ENCODE measurements around the gene PHPT1. TPM values are rescaled to one million over a fixed set of nuclear protein-coding genes. Genes with fewer than 3 reads are reported as not detected.
A peak's percentile ranks its signal among the peaks of the same experiment; 100 is the strongest.

Gene PHPT1
- total and polyA plus RNA-seq, 2 of the 13 experiments (the other 11 are each of a cell fraction or from before 2014, with no cell fraction given) = 189 to 192 TPM

GRCh38 chr9:136849038-136849959 lies at the start of gene PHPT1 (continued):
- TF ChIP-seq POLR2AphosphoS5 (IDR thresholded peaks at IDR 0.05; ENCODE audit: low read depth, low read length) (peak; percentile 70), SOX5 (CRISPR knock-in tag; IDR thresholded peaks at IDR 0.05; ENCODE audit: borderline replicate concordance) (no peak; the same call in 1 of the 2 replicates), ZNF678 (CRISPR knock-in tag; IDR thresholded peaks at IDR 0.05) (no peak), ZNF598 (CRISPR knock-in tag; IDR thresholded peaks at IDR 0.05; ENCODE audit: borderline replicate concordance) (no peak), MBNL3 (CRISPR knock-in tag; conservative IDR thresholded peaks at IDR 0.05) (no peak), SETDB1 (CRISPR knock-in tag; IDR thresholded peaks at IDR 0.05; ENCODE audit: borderline replicate concordance) (no peak), ZNF251 (CRISPR knock-in tag; IDR thresholded peaks at IDR 0.05) (no peak), RFX5 (IDR thresholded peaks at IDR 0.05; ENCODE audit: low read depth, low read length) (peak; percentile 51; the same call in 1 of the 2 replicates), KDM3A (CRISPR knock-in tag; IDR thresholded peaks at IDR 0.05; ENCODE audit: low read depth) (no peak), ZNF512B (CRISPR knock-in tag; IDR thresholded peaks at IDR 0.05; ENCODE audit: borderline replicate concordance) (no peak), YY1 (IDR thresholded peaks at IDR 0.05; ENCODE audit: insufficient read depth, insufficient replicate concordance, low read depth, low read length) (peak; percentile 88), RBM22 (optimal IDR thresholded peaks at IDR 0.05; ENCODE audit: low read length) (peak; percentile 76), KLF6 (CRISPR knock-in tag; IDR thresholded peaks at IDR 0.05) (no peak), ZMAT5 (CRISPR knock-in tag; IDR thresholded peaks at IDR 0.05; ENCODE audit: borderline replicate concordance, low read depth) (no peak), RXRA (CRISPR knock-in tag; IDR thresholded peaks at IDR 0.05) (peak; percentile 48; the same call in 1 of the 2 replicates), ASH2L (IDR thresholded peaks at IDR 0.05; ENCODE audit: insufficient read length, low read depth, low read length) (peak; percentile 72), TEAD3 (CRISPR knock-in tag; optimal IDR thresholded peaks at IDR 0.05; ENCODE audit: borderline replicate concordance) (peak; percentile 43)
- TF ChIP-seq, protein P1, sequence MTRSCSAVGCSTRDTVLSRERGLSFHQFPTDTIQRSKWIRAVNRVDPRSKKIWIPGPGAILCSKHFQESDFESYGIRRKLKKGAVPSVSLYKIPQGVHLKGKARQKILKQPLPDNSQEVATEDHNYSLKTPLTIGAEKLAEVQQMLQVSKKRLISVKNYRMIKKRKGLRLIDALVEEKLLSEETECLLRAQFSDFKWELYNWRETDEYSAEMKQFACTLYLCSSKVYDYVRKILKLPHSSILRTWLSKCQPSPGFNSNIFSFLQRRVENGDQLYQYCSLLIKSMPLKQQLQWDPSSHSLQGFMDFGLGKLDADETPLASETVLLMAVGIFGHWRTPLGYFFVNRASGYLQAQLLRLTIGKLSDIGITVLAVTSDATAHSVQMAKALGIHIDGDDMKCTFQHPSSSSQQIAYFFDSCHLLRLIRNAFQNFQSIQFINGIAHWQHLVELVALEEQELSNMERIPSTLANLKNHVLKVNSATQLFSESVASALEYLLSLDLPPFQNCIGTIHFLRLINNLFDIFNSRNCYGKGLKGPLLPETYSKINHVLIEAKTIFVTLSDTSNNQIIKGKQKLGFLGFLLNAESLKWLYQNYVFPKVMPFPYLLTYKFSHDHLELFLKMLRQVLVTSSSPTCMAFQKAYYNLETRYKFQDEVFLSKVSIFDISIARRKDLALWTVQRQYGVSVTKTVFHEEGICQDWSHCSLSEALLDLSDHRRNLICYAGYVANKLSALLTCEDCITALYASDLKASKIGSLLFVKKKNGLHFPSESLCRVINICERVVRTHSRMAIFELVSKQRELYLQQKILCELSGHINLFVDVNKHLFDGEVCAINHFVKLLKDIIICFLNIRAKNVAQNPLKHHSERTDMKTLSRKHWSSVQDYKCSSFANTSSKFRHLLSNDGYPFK (CRISPR knock-in tag; IDR thresholded peaks at IDR 0.05; ENCODE audit: borderline replicate concordance) = peak; percentile 66; the same call in 1 of the 2 replicates
- TF ChIP-seq, protein P2, sequence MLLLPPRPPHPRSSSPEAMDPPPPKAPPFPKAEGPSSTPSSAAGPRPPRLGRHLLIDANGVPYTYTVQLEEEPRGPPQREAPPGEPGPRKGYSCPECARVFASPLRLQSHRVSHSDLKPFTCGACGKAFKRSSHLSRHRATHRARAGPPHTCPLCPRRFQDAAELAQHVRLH (CRISPR knock-in tag; IDR thresholded peaks at IDR 0.05; ENCODE audit: borderline replicate concordance, low read depth) = peak; percentile 40; the same call in 1 of the 2 replicates
- TF ChIP-seq, protein P3, sequence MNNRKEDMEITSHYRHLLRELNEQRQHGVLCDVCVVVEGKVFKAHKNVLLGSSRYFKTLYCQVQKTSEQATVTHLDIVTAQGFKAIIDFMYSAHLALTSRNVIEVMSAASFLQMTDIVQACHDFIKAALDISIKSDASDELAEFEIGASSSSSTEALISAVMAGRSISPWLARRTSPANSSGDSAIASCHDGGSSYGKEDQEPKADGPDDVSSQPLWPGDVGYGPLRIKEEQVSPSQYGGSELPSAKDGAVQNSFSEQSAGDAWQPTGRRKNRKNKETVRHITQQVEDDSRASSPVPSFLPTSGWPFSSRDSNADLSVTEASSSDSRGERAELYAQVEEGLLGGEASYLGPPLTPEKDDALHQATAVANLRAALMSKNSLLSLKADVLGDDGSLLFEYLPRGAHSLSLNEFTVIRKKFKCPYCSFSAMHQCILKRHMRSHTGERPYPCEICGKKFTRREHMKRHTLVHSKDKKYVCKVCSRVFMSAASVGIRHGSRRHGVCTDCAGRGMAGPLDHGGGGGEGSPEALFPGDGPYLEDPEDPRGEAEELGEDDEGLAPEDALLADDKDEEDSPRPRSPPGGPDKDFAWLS (CRISPR knock-in tag; IDR thresholded peaks at IDR 0.05; ENCODE audit: borderline replicate concordance) = no peak

All from HepG2 (cell line).